Activated B cell treated with CpG ODN at 0.5 μM for 24 hours (primary cell): ENCODE measurements around the gene DIS3L2. TPM values are rescaled to one million over a fixed set of nuclear protein-coding genes. Genes with fewer than 3 reads are reported as not detected.

ENCODE experiments used
- ATAC-seq: fragments of 200-7000 bp; cut with Tn5 transposase; one replicate; pipeline ENCODE4 v1.10.0; 2021; ENCODE audit warnings: low read depth, mild to moderate bottlenecking, moderate library complexity
- CTCF ChIA-PET: fragments of 350-600 bp; sonication (Branson Sonifier 250); formaldehyde crosslinking; loops from one replicate; lab custom pipeline; 2021; ENCODE audit warnings: antibody characterized with exemption; lab: Charles Lee
- POLR2A ChIA-PET: fragments of 350-600 bp; sonication (Branson Sonifier 250); formaldehyde crosslinking; loops from one replicate; lab custom pipeline; 2021; ENCODE audit warnings: antibody characterized with exemption; lab: Charles Lee
- DNase-seq: peaks from one replicate; pipeline ENCODE4 v3.0.0; 2022
- H3K27ac Mint-ChIP-seq: one replicate; pipeline ENCODE4 v1.8.0; 2020; ENCODE audit warnings: mixed read lengths
- H3K27me3 Mint-ChIP-seq: one replicate; pipeline ENCODE4 v1.8.0; 2021; ENCODE audit warnings: mixed read lengths
- H3K36me3 Mint-ChIP-seq: one replicate; pipeline ENCODE4 v1.8.0; 2021; ENCODE audit warnings: low read depth, mixed read lengths
- H3K4me1 Mint-ChIP-seq: one replicate; pipeline ENCODE4 v1.8.0; 2021; ENCODE audit warnings: mixed read lengths
- H3K4me3 Mint-ChIP-seq: one replicate; pipeline ENCODE4 v1.8.0; 2020; ENCODE audit warnings: mild to moderate bottlenecking, mixed read lengths
- H3K9me3 Mint-ChIP-seq: one replicate; pipeline ENCODE4 v1.8.0; 2020; ENCODE audit warnings: mixed read lengths
- CTCF ChIP-seq: fragments of 200-600 bp; IDR thresholded peaks from one replicate; pipeline ENCODE4 v1.8.0; 2022; ENCODE audit warnings: antibody characterized with exemption, mild to moderate bottlenecking
- intact Hi-C: fragments of 100-400 bp; cut with micrococcal nuclease; formaldehyde crosslinking; loops from one replicate; pipeline ENCODE4 v1.15.1; 2024
- total RNA-seq: library from RNA; stranded (reverse); gene quantifications from 2 replicates; pipeline ENCODE4 v1.2.3, GENCODE V29; 2022

DIS3L2 gene
- total RNA-seq, 1 donor from 2014 or later: 65.9 TPM

GRCh38 chr2:231985823-231986261 lies 24.3 kb downstream of the DIS3L2 start:
- CTCF ChIA-PET: no interaction called here

GRCh38 chr2:231987124-231987727 lies 25.7 kb downstream of the DIS3L2 start:
- no peak for DNase-seq
- POLR2A ChIA-PET: no interaction called here
- no peaks in the 10 kb centered on the region for H3K27me3 Mint-ChIP-seq
- CTCF ChIA-PET: no interaction called here
- no peak overlapping the region for H3K27ac Mint-ChIP-seq
- intact Hi-C loops: no loop called here
- no peak overlapping the region for H3K4me3 Mint-ChIP-seq
- H3K36me3 Mint-ChIP-seq: peaks cover 14% of the 10 kb centered on the region
- H3K4me1 Mint-ChIP-seq: peaks cover 11% of the 10 kb centered on the region
- ATAC-seq: no peak
- TF ChIP-seq CTCF: no peak
- no peaks in the 10 kb centered on the region for H3K9me3 Mint-ChIP-seq

More at GRCh38 chr2:231985823-231986261, 24.3 kb downstream of the DIS3L2 start:
- H3K36me3 Mint-ChIP-seq: peaks cover 13% of the 10 kb centered on the region
- DNase-seq (no peak), ATAC-seq (no peak)
- no peak overlapping the region for H3K4me3 Mint-ChIP-seq
- H3K27ac Mint-ChIP-seq: no peak overlapping the region
- intact Hi-C loops: no loop called here
- POLR2A ChIA-PET: no interaction called here
- H3K4me1 Mint-ChIP-seq: peaks cover 8% of the 10 kb centered on the region
- TF ChIP-seq CTCF: no peak
- H3K9me3 Mint-ChIP-seq: no peaks in the 10 kb centered on the region
- no peaks in the 10 kb centered on the region for H3K27me3 Mint-ChIP-seq

GRCh38 chr2:231988179-231988866 lies 26.8 kb downstream of the DIS3L2 start:
- Mint-ChIP-seq H3K9me3 (no peaks in the 10 kb centered on the region), H3K4me3 (no peak overlapping the region), H3K27me3 (no peaks in the 10 kb centered on the region), H3K27ac (no peak overlapping the region), H3K36me3 (peaks cover 12% of the 10 kb centered on the region), H3K4me1 (peaks cover 18% of the 10 kb centered on the region)
- no peak for TF ChIP-seq CTCF
- ChIA-PET CTCF (no interaction called here), POLR2A (no interaction called here)
- ATAC-seq (no peak), DNase-seq (no peak)
- intact Hi-C loops: no loop called here

GRCh38 chr2:231991664-231992063 lies 30.2 kb downstream of the DIS3L2 start:
- Mint-ChIP-seq H3K36me3 (peaks cover 5% of the 10 kb centered on the region), H3K27ac (no peak overlapping the region), H3K4me1 (peaks cover 36% of the 10 kb centered on the region), H3K9me3 (no peaks in the 10 kb centered on the region), H3K4me3 (no peak overlapping the region), H3K27me3 (no peaks in the 10 kb centered on the region)
- POLR2A ChIA-PET: no interaction called here
- ATAC-seq (no peak), DNase-seq (no peak)
- TF ChIP-seq CTCF: no peak
- CTCF ChIA-PET: no interaction called here
- intact Hi-C loops: no loop called here

GRCh38 chr2:231992888-231993287 lies 31.4 kb downstream of the DIS3L2 start:
- peaks cover 36% of the 10 kb centered on the region for H3K4me1 Mint-ChIP-seq
- POLR2A ChIA-PET: no interaction called here
- DNase-seq (no peak), ATAC-seq (no peak)
- H3K27me3 Mint-ChIP-seq: no peaks in the 10 kb centered on the region
- no peak for TF ChIP-seq CTCF
- intact Hi-C loops: no loop called here
- no peaks in the 10 kb centered on the region for H3K9me3 Mint-ChIP-seq
- CTCF ChIA-PET: no interaction called here
- H3K27ac Mint-ChIP-seq: no peak overlapping the region
- no peak overlapping the region for H3K4me3 Mint-ChIP-seq
- H3K36me3 Mint-ChIP-seq: peaks cover 5% of the 10 kb centered on the region
